ENCODE results near the gene CKMT2. TPM values are rescaled to one million over a fixed set of nuclear protein-coding genes. Genes with fewer than 3 reads are reported as not detected.
"Not testable (repeated sequence)": the region's sequence is repeated elsewhere in the genome, so short reads cannot be mapped to it uniquely, and the experiment has no call there.

Gene CKMT2
- total and polyA plus RNA-seq, 2 experiments from 2014 or later = not detected

DNA sequence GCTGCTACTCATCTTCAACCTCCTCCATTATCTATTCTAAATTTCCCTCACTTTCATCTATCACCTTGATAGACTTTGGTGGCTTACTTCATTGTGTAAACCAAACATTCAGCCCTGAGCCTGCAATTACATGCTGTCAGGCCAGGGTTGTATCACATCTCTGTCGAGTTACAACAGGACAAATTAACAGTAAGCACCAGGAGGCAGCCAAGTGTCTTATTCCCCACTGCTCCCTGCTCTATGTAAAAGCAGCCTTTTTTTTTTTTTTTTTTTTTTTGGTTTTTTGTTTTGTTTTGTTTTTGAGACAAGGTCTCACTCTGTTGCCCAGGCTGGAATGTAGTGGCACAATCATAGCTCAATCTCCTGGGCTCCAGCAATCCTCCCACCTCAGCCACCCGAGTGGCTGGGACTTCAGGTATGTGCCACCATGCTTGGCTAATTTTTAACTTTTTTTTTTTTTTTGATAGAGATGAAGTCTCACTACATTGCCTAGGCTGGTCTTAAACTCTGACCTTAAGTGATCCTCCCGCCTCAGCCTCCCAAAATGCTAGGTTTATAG is 53.0 kb downstream of the CKMT2 start:
- in situ Hi-C loops (cut with MboI) = no loop called here
- H3K9me2 ChIP-seq (ENCODE audit: insufficient read depth) = no peaks in the 10 kb centered on the region
- H3K4me3 ChIP-seq = no peak overlapping the region
- H3F3A ChIP-seq (ENCODE audit: insufficient read depth) = no peaks in the 10 kb centered on the region
- no peak for DNase-seq
- H3K79me2 ChIP-seq (ENCODE audit: insufficient read depth) = peaks cover 39% of the 10 kb centered on the region
- H3K4me1 ChIP-seq (ENCODE audit: insufficient read depth) = no peaks in the 10 kb centered on the region
- H3K9me3 ChIP-seq (ENCODE audit: low read depth) = no peaks in the 10 kb centered on the region
- H3K27me3 ChIP-seq (replicated peaks; ENCODE audit: insufficient read depth) = no peaks in the 10 kb centered on the region
- 91 to 94% methylated on average over 3 of the region's 3 CpGs for WGBS, 2 experiments (ENCODE audit: low coverage in 1 of 2, low lambda C conversion rate in 2 of 2, missing lambda C conversion rate in 2 of 2)
- TF ChIP-seq EZH2 (IDR thresholded peaks at IDR 0.05; ENCODE audit: insufficient read depth, poor library complexity, severe bottlenecking) (no peak), EZH2phosphoT487 (IDR thresholded peaks at IDR 0.05; ENCODE audit: insufficient read depth, low read depth) (no peak)
- no peak overlapping the region for H2AFZ ChIP-seq
- no peak overlapping the region for H3K4me2 ChIP-seq (ENCODE audit: unreplicated experiment)
- H3K27ac ChIP-seq = no peak overlapping the region
- no peaks in the 10 kb centered on the region for H3K36me3 ChIP-seq (ENCODE audit: low read depth)
- H3K9ac ChIP-seq = no peak overlapping the region
- 0 out of 2 replicates have a peak, but pooled peaks cover 4% of the 10 kb centered on the region for H4K20me1 ChIP-seq (ENCODE audit: insufficient read depth)

DNA sequence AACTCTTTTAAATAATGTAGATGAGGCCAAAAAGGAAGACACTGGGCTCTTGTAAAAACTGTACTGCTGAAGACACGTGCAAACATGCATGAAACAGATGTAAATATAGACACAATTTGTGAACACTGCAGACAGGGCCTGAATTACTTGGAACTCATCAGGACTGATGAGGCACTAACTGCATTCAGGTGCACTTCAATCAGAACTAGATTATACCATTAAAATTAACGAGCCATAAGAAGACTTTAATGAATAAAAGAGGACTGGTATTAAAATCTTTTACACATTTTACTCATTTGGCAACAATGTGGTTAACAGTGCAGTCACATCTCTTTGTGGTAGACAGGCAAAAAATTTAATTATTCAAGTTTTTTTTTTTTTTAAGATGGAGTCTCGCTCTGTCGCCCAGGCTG is 54.9 kb downstream of the CKMT2 start:
- Histone ChIP-seq H3K9me3 (ENCODE audit: low read depth) (no peaks in the 10 kb centered on the region), H3K27ac (no peak overlapping the region), H3K4me3 (no peak overlapping the region), H3F3A (ENCODE audit: insufficient read depth) (no peaks in the 10 kb centered on the region), H3K4me2 (ENCODE audit: unreplicated experiment) (no peak overlapping the region), H4K20me1 (ENCODE audit: insufficient read depth) (0 out of 2 replicates have a peak, but pooled peaks cover 4% of the 10 kb centered on the region), H2AFZ (no peak overlapping the region), H3K9ac (no peak overlapping the region), H3K4me1 (ENCODE audit: insufficient read depth) (no peaks in the 10 kb centered on the region), H3K9me2 (ENCODE audit: insufficient read depth) (no peaks in the 10 kb centered on the region), H3K79me2 (ENCODE audit: insufficient read depth) (peaks cover 53% of the 10 kb centered on the region), H3K36me3 (ENCODE audit: low read depth) (no peaks in the 10 kb centered on the region), H3K27me3 (replicated peaks; ENCODE audit: insufficient read depth) (no peaks in the 10 kb centered on the region)
- in situ Hi-C loops (cut with MboI) = no loop called here
- TF ChIP-seq EZH2phosphoT487 (IDR thresholded peaks at IDR 0.05; ENCODE audit: insufficient read depth, low read depth) (no peak), EZH2 (IDR thresholded peaks at IDR 0.05; ENCODE audit: insufficient read depth, poor library complexity, severe bottlenecking) (no peak)
- DNase-seq = no peak
- WGBS, 2 experiments (ENCODE audit: low coverage in 1 of 2, low lambda C conversion rate in 2 of 2, missing lambda C conversion rate in 2 of 2) = 60 to 67% methylated on average over 4 of the region's 4 CpGs

DNA sequence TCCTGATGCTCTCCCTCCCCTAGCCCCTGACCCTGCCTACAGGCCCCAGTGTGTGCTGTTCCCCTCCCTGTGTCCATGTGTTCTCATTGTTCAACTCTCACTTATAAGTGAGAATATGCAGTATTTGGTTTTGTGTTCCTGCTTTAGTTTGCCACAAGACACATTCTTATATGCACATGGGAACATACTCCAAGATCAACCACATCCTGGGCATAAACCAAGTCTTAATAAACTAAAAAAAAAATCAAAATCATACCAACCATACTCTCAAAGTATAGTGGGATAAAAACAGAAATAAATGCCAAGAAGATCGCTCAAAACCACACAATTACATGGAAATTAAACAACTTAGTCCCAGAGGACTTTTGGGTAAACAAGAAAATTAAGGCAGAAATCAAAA is 57.0 kb downstream of the CKMT2 start:
- Histone ChIP-seq H3K27me3 (replicated peaks; ENCODE audit: insufficient read depth) (no peaks in the 10 kb centered on the region), H3K9ac (no peak overlapping the region), H2AFZ (no peak overlapping the region), H3K4me1 (ENCODE audit: insufficient read depth) (no peaks in the 10 kb centered on the region), H3K4me2 (ENCODE audit: unreplicated experiment) (no peak overlapping the region), H3K79me2 (ENCODE audit: insufficient read depth) (peaks cover 63% of the 10 kb centered on the region), H4K20me1 (ENCODE audit: insufficient read depth) (0 out of 2 replicates have a peak, but pooled peaks cover 4% of the 10 kb centered on the region), H3F3A (ENCODE audit: insufficient read depth) (no peaks in the 10 kb centered on the region), H3K9me2 (ENCODE audit: insufficient read depth) (no peaks in the 10 kb centered on the region), H3K36me3 (ENCODE audit: low read depth) (no peaks in the 10 kb centered on the region), H3K27ac (no peak overlapping the region), H3K9me3 (ENCODE audit: low read depth) (no peaks in the 10 kb centered on the region), H3K4me3 (no peak overlapping the region)
- no peak for TF ChIP-seq EZH2phosphoT487 (IDR thresholded peaks at IDR 0.05; ENCODE audit: insufficient read depth, low read depth)
- no peak for TF ChIP-seq EZH2 (IDR thresholded peaks at IDR 0.05; ENCODE audit: insufficient read depth, poor library complexity, severe bottlenecking)
- 89 to 91% methylated on average over 1 of the region's 1 CpG for WGBS, 2 experiments (ENCODE audit: low coverage in 1 of 2, low lambda C conversion rate in 2 of 2, missing lambda C conversion rate in 2 of 2)
- in situ Hi-C loops (cut with MboI) = no loop called here
- no peak for DNase-seq

DNA sequence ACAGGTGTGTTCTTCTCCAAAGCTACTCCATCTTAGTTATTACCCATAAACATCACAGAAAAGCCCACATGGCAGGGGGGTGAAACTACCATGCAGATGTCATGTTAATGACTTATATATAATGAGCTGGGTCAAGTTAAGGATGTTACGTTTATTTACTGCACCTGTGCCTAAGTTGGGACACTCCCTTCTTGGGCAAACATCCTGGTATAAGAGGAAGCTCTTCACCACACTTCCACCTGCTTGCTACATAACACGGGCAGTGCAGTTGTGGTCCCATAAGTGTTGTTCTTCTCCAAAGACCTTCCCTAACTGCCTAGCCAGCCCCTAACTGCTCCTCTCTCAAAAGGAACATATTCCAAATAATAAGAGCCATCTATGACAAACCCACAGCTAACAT is 59.0 kb downstream of the CKMT2 start:
- in situ Hi-C loops (cut with MboI) = no loop called here
- 89 to 94% methylated on average over 2 of the region's 2 CpGs for WGBS, 2 experiments (ENCODE audit: low coverage in 1 of 2, low lambda C conversion rate in 2 of 2, missing lambda C conversion rate in 2 of 2)
- Histone ChIP-seq H3K4me2 (ENCODE audit: unreplicated experiment) (no peak overlapping the region), H3K36me3 (ENCODE audit: low read depth) (no peaks in the 10 kb centered on the region), H3K9me3 (ENCODE audit: low read depth) (no peaks in the 10 kb centered on the region), H3K4me3 (no peak overlapping the region), H3K4me1 (ENCODE audit: insufficient read depth) (no peaks in the 10 kb centered on the region), H3K27me3 (replicated peaks; ENCODE audit: insufficient read depth) (no peaks in the 10 kb centered on the region), H3K9ac (no peak overlapping the region), H3K79me2 (ENCODE audit: insufficient read depth) (peaks cover 66% of the 10 kb centered on the region), H3F3A (ENCODE audit: insufficient read depth) (no peaks in the 10 kb centered on the region), H3K9me2 (ENCODE audit: insufficient read depth) (no peaks in the 10 kb centered on the region), H3K27ac (no peak overlapping the region), H4K20me1 (ENCODE audit: insufficient read depth) (0 out of 2 replicates have a peak, but pooled peaks cover 4% of the 10 kb centered on the region), H2AFZ (no peak overlapping the region)
- TF ChIP-seq EZH2phosphoT487 (IDR thresholded peaks at IDR 0.05; ENCODE audit: insufficient read depth, low read depth) (no peak), EZH2 (IDR thresholded peaks at IDR 0.05; ENCODE audit: insufficient read depth, poor library complexity, severe bottlenecking) (no peak)
- DNase-seq = no peak

DNA sequence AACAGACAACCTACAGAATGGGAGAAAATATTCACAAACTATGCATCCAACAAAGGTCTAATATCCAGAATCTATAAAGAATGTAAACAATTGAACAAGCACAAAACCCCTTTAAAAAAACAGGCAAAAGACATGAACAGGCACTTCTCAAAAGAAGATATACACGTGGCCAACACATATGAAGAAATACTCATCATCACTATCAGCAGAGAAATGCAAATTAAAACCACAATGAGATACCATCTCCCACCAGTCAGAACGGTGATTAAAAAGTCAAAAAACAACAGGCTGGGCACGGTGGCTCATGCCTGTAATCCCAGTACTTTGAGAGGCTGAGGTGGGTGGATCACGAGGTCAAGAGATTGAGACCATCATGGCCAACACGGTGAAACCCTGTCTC is 60.9 kb downstream of the CKMT2 start:
- H3K4me2 ChIP-seq (ENCODE audit: unreplicated experiment); in situ Hi-C loops (cut with MboI); H3K27me3 ChIP-seq (replicated peaks; ENCODE audit: insufficient read depth); DNase-seq; H3K9me3 ChIP-seq (ENCODE audit: low read depth); H3K9ac ChIP-seq; H3K4me3 ChIP-seq; H3K9me2 ChIP-seq (ENCODE audit: insufficient read depth); H3K27ac ChIP-seq; H3F3A ChIP-seq (ENCODE audit: insufficient read depth); H2AFZ ChIP-seq; H3K4me1 ChIP-seq (ENCODE audit: insufficient read depth); H4K20me1 ChIP-seq (ENCODE audit: insufficient read depth); H3K36me3 ChIP-seq (ENCODE audit: low read depth): not testable (repeated sequence)
- H3K79me2 ChIP-seq (ENCODE audit: insufficient read depth) = peaks cover 67% of the 10 kb centered on the region
- 97 to 100% methylated on average over 5 of the region's 5 CpGs for WGBS, 2 experiments (ENCODE audit: low coverage in 1 of 2, low lambda C conversion rate in 2 of 2, missing lambda C conversion rate in 2 of 2)

Measured in GM23248 (cell line).